Mucosa of rectum (tissue), 2 donors: ENCODE measurements around the gene CNOT6L.

Experiments
- H3K27ac ChIP-seq, 2 donors: one replicate each; pipeline ENCODE4 v1.7.0; 2013; ENCODE audit warnings: inconsistent platforms in 2 of 2, low read depth in 2 of 2, low read length in 2 of 2
- H3K27me3 ChIP-seq, 2 donors: one replicate each; pipeline ENCODE4 v1.7.0; 2013; ENCODE audit warnings: low read length in 2 of 2; ENCODE audit not compliant: control insufficient read depth in 2 of 2, insufficient read depth in 2 of 2
- H3K36me3 ChIP-seq, 2 donors: one replicate each; pipeline ENCODE4 v1.7.0; 2013; ENCODE audit warnings: low read length in 2 of 2; ENCODE audit not compliant: control insufficient read depth in 2 of 2, insufficient read depth in 2 of 2
- H3K4me1 ChIP-seq, 2 donors: one replicate each; pipeline ENCODE4 v1.7.0; 2013; ENCODE audit warnings: low read length in 2 of 2, mild to moderate bottlenecking in 1 of 2; ENCODE audit not compliant: control insufficient read depth in 2 of 2, insufficient read depth in 2 of 2
- H3K4me3 ChIP-seq, 2 donors: one replicate each; pipeline ENCODE4 v1.7.0; 2013; ENCODE audit warnings: low read length in 2 of 2
- H3K9ac ChIP-seq, 2 donors: one replicate each; pipeline ENCODE4 v1.7.0; 2013; ENCODE audit warnings: low read length in 2 of 2, low read depth in 1 of 2, mild to moderate bottlenecking in 1 of 2
- H3K9me3 ChIP-seq, 2 donors: one replicate each; pipeline ENCODE4 v1.7.0; 2013; ENCODE audit warnings: low read length in 2 of 2; ENCODE audit not compliant: control insufficient read depth in 2 of 2
- donor health status: healthy.
- donor health status: Normal muscosa, but diverticular disease.

Gene CNOT6L

DNA sequence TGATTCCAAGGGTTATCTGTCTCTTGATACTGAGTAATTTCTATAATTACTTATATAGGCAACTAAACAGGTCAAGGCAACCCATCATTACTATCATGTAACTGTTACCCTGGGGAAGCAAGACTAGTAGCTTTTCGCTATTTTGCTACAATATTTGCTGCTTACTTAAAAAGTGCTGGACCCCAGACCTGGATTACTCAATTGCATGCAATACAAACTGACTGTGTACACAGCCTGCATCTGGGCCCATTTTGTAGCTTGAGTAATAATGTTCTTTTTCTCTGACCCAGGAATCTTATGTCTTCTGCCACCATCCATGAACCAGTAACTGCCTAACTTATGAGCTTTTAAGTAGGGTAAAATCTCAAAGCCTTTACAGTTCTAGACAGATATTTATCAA is 53.4 kb downstream of the CNOT6L start:
- H3K4me3 ChIP-seq, result no peak overlapping the region
- H3K27ac ChIP-seq, result no peak overlapping the region
- H3K36me3 ChIP-seq, result peaks cover 3 to 7% of the 10 kb centered on the region in 2 donors
- H3K9ac ChIP-seq, result no peak overlapping the region
- no peaks in the 10 kb centered on the region for H3K4me1 ChIP-seq
- no peaks in the 10 kb centered on the region for H3K27me3 ChIP-seq
- peaks cover 0 to 3% of the 10 kb centered on the region in 2 donors for H3K9me3 ChIP-seq

DNA sequence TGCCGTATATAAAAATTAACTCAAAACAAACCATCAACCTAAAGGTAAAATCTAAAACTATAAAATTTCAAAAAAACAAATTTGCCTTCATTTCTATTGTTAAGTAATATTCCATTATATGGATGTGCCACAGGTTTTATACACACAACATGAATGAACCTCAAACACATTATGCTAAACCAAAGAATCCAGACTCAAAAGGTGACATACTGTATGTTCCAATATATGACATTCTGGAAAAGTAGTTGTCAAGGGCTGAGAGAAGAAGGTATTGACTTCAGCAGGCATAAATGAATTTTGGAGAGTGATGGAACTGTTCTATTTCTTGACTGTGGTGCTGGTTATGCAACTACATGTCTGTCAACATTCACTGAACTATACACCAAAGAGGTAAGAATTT is 56.6 kb downstream of the CNOT6L start:
- Histone ChIP-seq H3K27ac (no peak overlapping the region), H3K4me1 (no peaks in the 10 kb centered on the region), H3K9ac (no peak overlapping the region), H3K36me3 (peaks cover 3 to 12% of the 10 kb centered on the region in 2 donors), H3K9me3 (peaks cover 0 to 3% of the 10 kb centered on the region in 2 donors), H3K4me3 (no peak overlapping the region), H3K27me3 (no peaks in the 10 kb centered on the region)

DNA sequence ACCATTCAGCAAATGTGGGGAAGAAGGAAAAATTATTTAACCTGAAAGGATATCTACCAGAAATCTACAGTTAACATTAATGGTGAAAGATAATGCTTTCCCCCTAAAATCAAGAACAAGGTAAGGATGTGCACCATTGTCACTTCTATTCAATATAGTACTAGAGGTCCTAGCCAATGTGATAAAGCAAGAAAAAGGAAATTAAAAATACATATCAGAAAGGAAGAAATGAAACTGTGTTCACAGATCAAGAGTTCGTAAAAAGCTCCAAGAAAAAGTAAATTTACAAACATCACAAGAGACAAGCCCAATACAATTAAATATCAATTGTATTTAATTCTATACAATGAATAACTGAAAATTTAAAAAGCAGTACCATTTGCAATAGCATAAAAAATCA is 57.6 kb downstream of the CNOT6L start:
- Histone ChIP-seq H3K36me3 (peaks cover 5 to 12% of the 10 kb centered on the region in 2 donors), H3K9ac (no peak overlapping the region), H3K27me3 (no peaks in the 10 kb centered on the region), H3K27ac (no peak overlapping the region), H3K9me3 (peaks cover 0 to 3% of the 10 kb centered on the region in 2 donors), H3K4me1 (no peaks in the 10 kb centered on the region), H3K4me3 (no peak overlapping the region)

DNA sequence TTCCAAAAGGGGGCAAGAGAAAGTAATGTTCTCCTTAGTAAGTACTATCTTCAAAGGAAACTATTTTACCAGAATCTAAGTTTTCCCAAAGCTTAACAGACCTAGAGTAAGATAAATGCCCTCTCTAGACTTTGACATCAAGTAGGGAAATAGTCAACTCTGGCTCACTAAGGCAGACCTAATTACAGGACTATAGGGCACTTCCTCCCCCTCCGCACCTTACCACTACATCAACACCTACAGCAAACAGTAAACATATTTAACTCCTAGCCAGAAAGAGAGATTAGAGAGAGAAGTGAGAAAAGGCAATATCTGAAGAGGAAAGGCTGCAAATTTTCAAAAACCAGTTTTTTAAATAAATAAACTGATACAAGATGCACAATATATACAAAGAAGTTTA is 60.4 kb downstream of the CNOT6L start:
- Histone ChIP-seq H3K27ac (no peak overlapping the region), H3K9me3 (peaks cover 0 to 3% of the 10 kb centered on the region in 2 donors), H3K4me1 (no peaks in the 10 kb centered on the region), H3K27me3 (no peaks in the 10 kb centered on the region), H3K4me3 (no peak overlapping the region), H3K9ac (no peak overlapping the region), H3K36me3 (peaks cover 9 to 20% of the 10 kb centered on the region in 2 donors)

DNA sequence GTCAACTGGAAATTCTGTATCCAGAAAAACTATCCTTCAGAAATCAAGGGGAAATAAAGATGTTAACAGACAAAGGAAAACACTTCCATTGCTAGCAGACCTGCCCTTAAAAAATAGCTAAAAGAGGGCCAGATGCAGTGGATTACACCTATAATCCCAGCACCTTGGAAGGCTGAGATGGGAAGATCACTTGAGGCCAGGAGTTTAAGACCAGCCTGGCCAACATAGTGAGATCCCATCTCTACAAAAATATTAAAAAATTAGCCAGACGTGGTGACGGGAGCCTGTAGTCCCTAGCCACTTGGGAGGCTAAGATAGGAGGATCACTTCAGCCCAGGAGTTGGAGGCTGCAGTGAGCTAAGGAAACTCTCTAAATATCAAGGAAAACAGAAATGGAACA is 67.4 kb downstream of the CNOT6L start:
- Histone ChIP-seq H3K36me3 (peaks cover 11 to 12% of the 10 kb centered on the region in 2 donors), H3K27me3 (no peaks in the 10 kb centered on the region), H3K27ac (no peak overlapping the region), H3K9me3 (no peaks in the 10 kb centered on the region), H3K4me1 (no peaks in the 10 kb centered on the region), H3K9ac (no peak overlapping the region), H3K4me3 (no peak overlapping the region)

DNA sequence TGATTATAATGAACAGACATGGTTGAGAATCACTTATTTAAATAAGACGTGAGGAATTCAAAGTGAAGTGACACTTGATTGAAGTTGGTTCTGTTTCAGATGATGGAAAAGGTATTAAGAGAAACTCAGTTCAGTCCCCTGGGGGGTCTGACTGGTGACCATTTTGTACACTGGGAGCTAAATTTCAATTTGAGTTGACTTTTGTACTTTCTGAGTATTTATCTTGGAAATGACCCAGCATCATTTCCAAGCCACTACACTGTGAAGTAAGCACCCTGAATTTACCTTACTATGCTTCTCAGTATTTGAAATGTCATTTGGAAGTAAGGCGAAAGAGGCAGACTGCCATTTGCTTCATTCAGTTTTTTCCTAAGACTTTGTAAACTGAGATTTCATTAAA is 73.4 kb downstream of the CNOT6L start:
- no peak overlapping the region for H3K9ac ChIP-seq
- no peaks in the 10 kb centered on the region for H3K27me3 ChIP-seq
- H3K4me1 ChIP-seq, result no peaks in the 10 kb centered on the region
- H3K27ac ChIP-seq, result no peak overlapping the region
- no peaks in the 10 kb centered on the region for H3K9me3 ChIP-seq
- H3K4me3 ChIP-seq, result no peak overlapping the region
- H3K36me3 ChIP-seq, result peaks cover 6 to 15% of the 10 kb centered on the region in 2 donors

DNA sequence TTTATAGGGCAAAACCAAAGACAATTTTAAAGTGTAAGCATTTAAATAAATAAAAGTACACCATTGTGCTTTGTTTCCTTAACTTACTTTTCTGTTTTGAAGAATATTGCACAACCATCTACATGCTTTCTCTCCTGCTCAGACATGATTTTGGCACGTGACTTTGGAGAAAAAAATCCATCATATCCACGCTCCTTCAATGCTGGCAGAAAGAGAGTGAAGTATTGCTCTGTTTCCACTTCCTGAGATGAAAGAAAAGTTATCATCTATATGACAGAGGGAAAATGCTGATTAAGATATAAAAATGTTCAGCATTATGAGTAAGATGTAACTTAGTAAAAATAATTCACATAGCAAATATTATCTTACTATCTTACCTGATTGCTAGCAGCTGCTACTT is 77.1 kb downstream of the CNOT6L start:
- H3K9me3 ChIP-seq, result no peaks in the 10 kb centered on the region
- no peaks in the 10 kb centered on the region for H3K4me1 ChIP-seq
- no peak overlapping the region for H3K27ac ChIP-seq
- no peaks in the 10 kb centered on the region for H3K27me3 ChIP-seq
- no peak overlapping the region for H3K4me3 ChIP-seq
- peaks cover 9 to 16% of the 10 kb centered on the region in 2 donors for H3K36me3 ChIP-seq
- no peak overlapping the region for H3K9ac ChIP-seq

DNA sequence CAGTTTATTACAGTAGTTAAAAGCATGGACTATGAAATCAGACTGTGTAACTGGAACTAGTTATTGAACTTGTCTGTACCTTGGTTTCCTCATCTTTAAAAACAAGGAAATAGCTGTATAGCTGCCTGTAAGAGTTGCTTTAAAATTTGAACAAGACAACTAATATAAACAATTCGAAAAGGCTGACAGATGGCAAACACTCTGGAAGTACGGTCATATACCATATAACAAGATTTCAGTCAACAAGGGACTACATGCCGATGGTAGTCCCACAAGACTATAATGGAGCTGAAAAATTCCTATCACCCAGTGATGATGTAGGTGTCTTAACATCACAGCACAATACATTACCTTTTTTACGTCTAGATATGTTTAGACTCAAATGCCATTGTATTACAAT is 78.7 kb downstream of the CNOT6L start:
- H3K4me1 ChIP-seq, result no peaks in the 10 kb centered on the region
- H3K4me3 ChIP-seq, result no peak overlapping the region
- H3K36me3 ChIP-seq, result peaks cover 9 to 16% of the 10 kb centered on the region in 2 donors
- no peak overlapping the region for H3K27ac ChIP-seq
- no peak overlapping the region for H3K9ac ChIP-seq
- no peaks in the 10 kb centered on the region for H3K9me3 ChIP-seq
- no peaks in the 10 kb centered on the region for H3K27me3 ChIP-seq

DNA sequence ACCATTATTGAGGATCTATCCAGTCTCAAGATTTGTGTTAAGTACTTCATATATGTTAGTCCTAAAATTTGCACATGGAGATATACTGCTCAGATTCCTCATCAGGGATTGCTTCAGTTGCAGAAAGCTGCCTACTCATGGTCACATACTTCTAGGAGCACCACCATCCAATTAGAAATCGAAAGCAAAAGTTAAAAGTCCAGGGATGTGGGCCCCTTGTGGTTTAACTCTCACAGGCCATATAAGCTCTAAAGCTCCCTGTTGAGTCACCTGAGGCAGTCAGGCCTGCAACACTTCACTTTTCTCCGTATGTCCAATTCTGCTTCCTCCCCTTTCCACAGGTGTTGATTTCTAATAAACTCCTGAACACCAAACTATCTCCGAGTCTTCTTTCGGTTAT is 84.2 kb downstream of the CNOT6L start:
- no peaks in the 10 kb centered on the region for H3K9me3 ChIP-seq
- H3K27me3 ChIP-seq, result no peaks in the 10 kb centered on the region
- H3K4me3 ChIP-seq, result no peak overlapping the region
- H3K27ac ChIP-seq, result no peak overlapping the region
- no peak overlapping the region for H3K9ac ChIP-seq
- no peaks in the 10 kb centered on the region for H3K4me1 ChIP-seq
- peaks cover 3 to 9% of the 10 kb centered on the region in 2 donors for H3K36me3 ChIP-seq

DNA sequence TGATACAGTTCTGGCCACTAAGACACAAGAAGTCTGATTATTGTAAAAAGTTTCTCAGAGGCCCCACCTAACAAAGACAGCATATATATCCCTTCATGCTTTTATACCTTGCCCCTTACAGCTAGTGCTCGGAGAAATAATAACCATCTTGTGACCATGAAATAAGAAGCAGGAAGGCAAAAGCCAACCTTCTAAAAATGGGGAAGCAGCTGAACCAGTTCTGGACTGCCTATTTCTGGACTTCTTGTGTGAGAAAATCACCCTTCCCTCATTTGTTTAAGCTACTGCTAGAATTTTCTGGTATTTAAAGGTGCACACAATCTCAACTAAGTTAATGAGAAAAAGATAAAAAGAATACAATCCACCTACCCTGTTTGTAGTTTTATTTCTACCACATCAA is 87.5 kb downstream of the CNOT6L start:
- Histone ChIP-seq H3K9me3 (no peaks in the 10 kb centered on the region), H3K4me1 (no peaks in the 10 kb centered on the region), H3K9ac (no peak overlapping the region), H3K27ac (no peak overlapping the region), H3K36me3 (peaks cover 18 to 22% of the 10 kb centered on the region in 2 donors), H3K4me3 (no peak overlapping the region), H3K27me3 (no peaks in the 10 kb centered on the region)

DNA sequence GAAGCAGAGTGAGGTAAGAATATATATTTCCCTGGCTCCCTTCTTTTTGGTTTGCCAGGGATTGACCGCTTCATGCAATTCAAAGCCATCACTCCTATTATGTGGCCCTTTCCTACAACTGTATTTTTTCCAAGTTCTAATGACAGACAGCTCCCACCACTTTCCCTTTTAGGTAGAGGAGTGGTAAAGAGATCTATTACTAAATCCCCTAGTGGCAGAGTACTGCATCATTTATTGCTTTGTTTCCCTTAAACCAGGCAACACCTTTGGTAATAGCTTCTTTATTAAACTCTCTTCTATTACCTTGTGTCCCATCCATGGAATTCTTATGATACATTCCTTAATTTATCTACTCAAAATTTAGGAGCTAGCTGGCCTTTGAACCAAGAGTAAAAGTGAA is 90.7 kb downstream of the CNOT6L start:
- Histone ChIP-seq H3K4me1 (no peaks in the 10 kb centered on the region), H3K36me3 (peaks cover 28 to 32% of the 10 kb centered on the region in 2 donors), H3K9ac (no peak overlapping the region), H3K27me3 (no peaks in the 10 kb centered on the region), H3K4me3 (no peak overlapping the region), H3K9me3 (no peaks in the 10 kb centered on the region), H3K27ac (no peak overlapping the region)
